Uterus (tissue), 2 donors: ENCODE results near the gene COMMD9.

ENCODE experiments used
- CTCF ChIP-seq, 4 experiments: fragments of 200-600 bp in 2 of 4; fragments of 450-650 bp in 2 of 4; sonication (generic) in 2 of 4; IDR thresholded peaks; one replicate each; pipeline ENCODE4 v1.5.1; 2016 to 2019; ENCODE audit warnings: antibody characterized with exemption in 4 of 4, mild to moderate bottlenecking in 2 of 4, moderate library complexity in 1 of 4
- POLR2A ChIP-seq, 2 donors: fragments of 450-650 bp; IDR thresholded peaks; one replicate each; pipeline ENCODE4 v1.6.1; 2016; ENCODE audit warnings: antibody characterized with exemption in 2 of 2, mild to moderate bottlenecking in 1 of 2, moderate library complexity in 1 of 2

- TF ChIP-seq CTCF (IDR thresholded peaks at IDR 0.05): no peak
- no peak for TF ChIP-seq POLR2A (IDR thresholded peaks at IDR 0.05)
Measured at GRCh38 chr11:36234825-36235224, 54.4 kb downstream of the COMMD9 start.
